HUDEP-2 (cell line): ENCODE results near the gene TACR2.
"Not testable (repeated sequence)": the region's sequence is repeated elsewhere in the genome, so short reads cannot be mapped to it uniquely, and the experiment has no call there.

Source experiments
- DNase-seq, 76 experiments: peaks; one replicate each; lab custom pipeline; 2025; ENCODE audit not compliant: unreplicated experiment in 76 of 76; lab: John Stamatoyannopoulos, UW

Gene TACR2

GRCh38 chr10:69451209-69451783, 34.6 kb upstream of the TACR2 start, which contains the start of gene TSPAN15:
Gene TSPAN15, plus strand, starts transcription at chr10:69451465. Its CDS starts 130 bp downstream, at chr10:69451595.
- DNase-seq: peak in 38 of 76 experiments; percentile 2 to 63 (median 22)

- DNase-seq: not testable (repeated sequence)
Measured at GRCh38 chr10:69450395-69450794, 33.7 kb upstream of the TACR2 start.

GRCh38 chr10:69449841-69450240, 33.1 kb upstream of the TACR2 start:
- peak in 22 of 76 experiments; percentile 10 to 60 (median 18) for DNase-seq

GRCh38 chr10:69446650-69447151, 30.0 kb upstream of the TACR2 start:
- DNase-seq: no peak

- DNase-seq: no peak
Measured at GRCh38 chr10:69446229-69446628, 29.5 kb upstream of the TACR2 start.

GRCh38 chr10:69445041-69445440, 28.3 kb upstream of the TACR2 start:
- DNase-seq: no peak

GRCh38 chr10:69443354-69443753, 26.6 kb upstream of the TACR2 start:
- no peak for DNase-seq

- no peak for DNase-seq
Measured at GRCh38 chr10:69439813-69440506, 23.2 kb upstream of the TACR2 start.

- no peak for DNase-seq
Measured at GRCh38 chr10:69439350-69439739, 22.6 kb upstream of the TACR2 start.

- DNase-seq: no peak
Measured at GRCh38 chr10:69438536-69439349, 22.0 kb upstream of the TACR2 start.

- no peak for DNase-seq
Measured at GRCh38 chr10:69437321-69438259, 20.9 kb upstream of the TACR2 start.

GRCh38 chr10:69435966-69436520, 19.3 kb upstream of the TACR2 start:
- DNase-seq: no peak

- no peak for DNase-seq
Measured at GRCh38 chr10:69434926-69435325, 18.2 kb upstream of the TACR2 start.

- DNase-seq: no peak
Measured at GRCh38 chr10:69434169-69434568, 17.5 kb upstream of the TACR2 start.

GRCh38 chr10:69428165-69428564, 11.4 kb upstream of the TACR2 start:
- no peak for DNase-seq

GRCh38 chr10:69426376-69426727, 9.6 kb upstream of the TACR2 start:
- no peak for DNase-seq

- DNase-seq: no peak
Measured at GRCh38 chr10:69425511-69426298, 9.0 kb upstream of the TACR2 start.

- DNase-seq: no peak
Measured at GRCh38 chr10:69425041-69425440, 8.3 kb upstream of the TACR2 start.

- no peak for DNase-seq
Measured at GRCh38 chr10:69422676-69423075, 6.0 kb upstream of the TACR2 start.
